SW 1271 (cell line): ENCODE data around the gene RNASE7.

Source experiments
- DNase-seq, 2 experiments: peaks; one replicate each; lab custom pipeline; 2025; lab: John Stamatoyannopoulos, UW

The RNASE7 gene

DNA sequence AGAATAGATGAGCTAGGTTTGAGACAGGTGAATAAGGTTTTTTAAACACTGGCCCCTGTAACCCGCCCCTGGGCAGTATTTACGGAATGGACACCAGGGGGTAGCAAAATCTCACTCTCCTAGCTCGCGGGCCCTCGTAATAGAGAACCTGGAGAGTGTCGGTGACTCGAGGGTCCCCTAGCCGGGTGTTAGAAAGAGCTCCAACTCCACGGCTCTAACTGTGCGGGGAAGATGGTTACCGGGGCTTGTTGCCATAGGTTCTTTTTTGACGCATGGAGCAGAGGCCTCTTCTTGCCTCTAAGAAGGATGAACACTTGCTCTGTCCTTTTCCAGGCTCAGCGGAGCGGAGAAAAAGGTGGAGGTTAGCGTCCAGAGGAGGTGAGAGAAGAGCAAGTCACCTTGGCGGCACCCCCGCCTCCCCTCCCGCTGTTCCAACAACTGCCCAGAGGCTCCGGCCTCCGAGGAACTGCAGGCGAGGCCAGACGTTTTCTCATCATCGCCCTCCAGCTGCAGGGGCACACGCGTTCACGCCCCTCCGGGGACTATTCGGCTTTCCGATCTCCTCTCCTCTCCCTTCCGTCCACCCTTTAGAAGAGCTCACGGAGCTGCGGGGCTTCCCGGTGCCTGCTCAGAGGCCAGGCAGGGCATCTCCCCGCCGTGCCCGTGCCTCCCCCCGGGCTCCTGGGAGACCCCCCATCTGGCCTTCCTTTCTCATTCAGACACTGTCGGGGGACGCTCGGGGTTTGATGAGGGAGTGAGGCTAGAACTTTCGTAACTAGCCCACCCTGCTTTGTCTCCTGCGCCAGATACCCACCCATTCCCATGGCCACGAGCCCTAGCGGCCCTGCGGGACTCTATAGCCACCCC is 26.6 kb downstream of the RNASE7 start:
- peak in 1 of 2 experiments; percentile 37 for DNase-seq

DNA sequence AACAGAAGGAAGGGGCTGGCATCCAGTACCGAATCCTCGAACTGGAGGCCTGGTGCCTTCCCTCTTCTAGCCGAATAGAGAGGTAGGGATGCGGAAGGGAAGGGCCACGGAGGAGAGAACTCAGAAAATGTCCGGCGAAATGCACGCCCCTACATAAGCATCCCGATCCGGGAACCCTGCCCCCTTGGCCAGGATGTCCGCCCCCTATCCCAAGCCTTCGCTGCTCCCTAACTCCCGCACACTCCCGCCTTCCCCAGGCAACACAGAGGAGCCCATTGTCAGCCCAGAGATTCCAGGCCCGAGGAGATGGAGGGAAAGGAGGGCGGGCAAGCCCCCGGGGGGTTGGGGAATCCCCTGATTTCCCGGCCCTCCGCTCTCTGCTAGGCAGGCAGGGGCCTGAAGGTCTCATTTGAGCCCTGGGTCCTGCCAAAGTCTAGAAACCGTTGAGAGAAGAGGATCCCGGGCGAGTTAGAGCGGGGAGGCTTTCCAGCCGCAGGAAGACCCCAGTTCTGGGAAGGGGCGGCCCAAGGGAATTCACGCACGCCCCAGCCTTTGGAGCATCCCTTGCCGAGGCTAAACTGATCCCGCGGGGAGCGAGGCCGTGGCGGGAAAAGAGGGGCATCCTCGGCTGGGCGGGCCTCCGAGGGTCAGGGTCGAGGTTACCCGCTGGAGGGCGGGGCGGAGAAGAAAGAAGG is 27.4 kb downstream of the RNASE7 start:
- DNase-seq, result no peak

GRCh38 chr14:21070083-21070609 is 28.0 kb downstream of the RNASE7 start, which contains the start of gene ARHGEF40:
Gene ARHGEF40 (plus strand): TSS chr14:21070304. CDS start chr14:21070397, 93 bp downstream.
- DNase-seq, result peak in 1 of 2 experiments; percentile 20

DNA sequence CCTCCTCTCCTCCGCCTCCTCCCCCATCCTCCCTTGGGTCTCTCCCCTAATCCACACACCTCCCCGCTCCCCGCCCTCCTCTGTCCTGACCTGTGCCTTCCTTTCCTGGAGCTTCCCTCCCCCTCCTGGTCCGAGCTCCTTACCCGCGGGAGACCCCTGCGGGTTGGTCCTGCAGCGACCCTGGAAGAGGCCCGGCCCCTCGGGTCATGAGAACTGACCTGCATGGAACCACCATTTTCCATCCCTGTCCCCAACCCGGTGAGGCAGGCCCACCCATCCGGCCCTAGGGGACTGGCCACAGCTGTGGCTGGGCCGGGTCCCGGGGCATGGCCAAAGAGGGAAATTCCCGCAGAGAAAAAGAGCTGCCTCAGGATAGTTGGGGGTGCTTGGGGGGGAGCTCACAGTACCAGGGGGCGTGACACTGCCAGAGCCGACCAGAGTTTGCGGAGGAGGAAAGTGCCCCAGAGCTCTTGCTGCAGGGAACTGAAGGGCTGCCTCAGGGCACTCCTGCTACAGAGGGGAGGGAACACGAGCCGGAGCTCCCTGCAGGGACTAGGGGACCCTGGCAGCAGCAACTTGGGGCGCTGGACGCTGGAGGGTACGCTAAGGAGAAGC is 28.6 kb downstream of the RNASE7 start:
- peak in 1 of 2 experiments; percentile 20 for DNase-seq

DNA sequence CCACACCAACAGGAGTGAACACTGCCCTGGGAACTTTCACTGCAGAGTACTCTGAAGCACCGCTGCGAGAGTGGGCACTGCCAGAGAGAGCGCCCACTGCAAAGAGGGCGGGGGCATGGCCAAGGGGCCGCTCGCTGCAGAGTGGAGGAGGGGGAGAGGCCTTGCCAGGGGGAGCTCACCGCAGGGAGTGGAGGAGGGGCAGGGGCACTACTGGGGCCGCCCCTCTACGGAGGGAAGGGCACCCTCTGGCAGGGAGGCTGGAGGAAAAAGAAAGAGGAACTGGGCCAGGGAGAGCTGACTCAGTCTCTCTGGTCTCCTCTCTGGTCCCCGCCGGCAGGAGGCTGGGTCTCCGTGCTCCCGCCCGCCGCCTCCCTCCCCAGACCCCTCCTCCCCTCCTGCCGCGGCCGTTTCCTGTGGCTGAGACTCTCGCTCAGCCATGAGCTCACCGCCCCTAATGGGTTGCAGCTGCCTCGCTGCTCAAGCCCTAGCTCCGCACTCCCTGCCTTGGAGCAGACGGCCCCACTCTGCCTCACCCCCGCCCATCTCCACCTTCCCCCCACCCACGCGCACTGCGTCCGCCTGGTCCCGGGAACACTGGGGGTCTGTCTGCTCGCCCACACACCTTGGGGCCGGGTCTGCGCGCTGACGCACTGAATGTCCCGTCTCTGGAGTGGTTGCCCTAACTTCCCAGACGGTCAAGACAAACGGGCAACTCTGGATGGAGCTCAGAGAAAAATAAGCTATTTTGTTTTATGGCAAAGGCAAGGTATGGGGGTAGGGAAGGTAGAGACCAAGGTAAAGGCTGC is 29.3 kb downstream of the RNASE7 start:
- no peak for DNase-seq

GRCh38 chr14:21072031-21072473 is 29.9 kb downstream of the RNASE7 start:
- no peak for DNase-seq

- DNase-seq, result no peak
These were observed 30.7 kb downstream of the RNASE7 start for GRCh38 chr14:21072781-21073339.

GRCh38 chr14:21073921-21074320 is 31.8 kb downstream of the RNASE7 start:
- DNase-seq, result no peak

DNA sequence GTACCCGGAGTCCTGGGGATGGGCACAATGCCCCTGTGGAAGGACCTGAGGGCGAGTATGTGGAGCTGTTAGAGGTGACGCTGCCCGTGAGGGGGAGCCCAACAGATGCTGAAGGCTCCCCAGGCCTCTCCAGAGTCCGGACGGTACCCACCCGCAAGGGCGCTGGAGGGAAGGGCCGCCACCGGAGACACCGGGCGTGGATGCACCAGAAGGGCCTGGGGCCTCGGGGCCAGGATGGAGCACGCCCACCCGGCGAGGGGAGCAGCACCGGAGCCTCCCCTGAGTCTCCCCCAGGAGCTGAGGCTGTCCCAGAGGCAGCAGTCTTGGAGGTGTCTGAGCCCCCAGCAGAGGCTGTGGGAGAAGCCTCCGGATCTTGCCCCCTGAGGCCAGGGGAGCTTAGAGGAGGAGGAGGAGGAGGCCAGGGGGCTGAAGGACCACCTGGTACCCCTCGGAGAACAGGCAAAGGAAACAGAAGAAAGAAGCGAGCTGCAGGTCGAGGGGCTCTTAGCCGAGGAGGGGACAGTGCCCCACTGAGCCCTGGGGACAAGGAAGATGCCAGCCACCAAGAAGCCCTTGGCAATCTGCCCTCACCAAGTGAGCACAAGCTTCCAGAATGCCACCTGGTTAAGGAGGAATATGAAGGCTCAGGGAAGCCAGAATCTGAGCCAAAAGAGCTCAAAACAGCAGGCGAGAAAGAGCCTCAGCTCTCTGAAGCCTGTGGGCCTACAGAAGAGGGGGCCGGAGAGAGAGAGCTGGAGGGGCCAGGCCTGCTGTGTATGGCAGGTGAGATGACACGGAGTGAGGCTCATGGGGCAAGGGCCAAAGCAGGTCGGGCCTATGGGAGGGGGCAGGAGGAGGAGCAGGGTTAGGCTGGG is 32.5 kb downstream of the RNASE7 start:
- DNase-seq, result no peak

DNA sequence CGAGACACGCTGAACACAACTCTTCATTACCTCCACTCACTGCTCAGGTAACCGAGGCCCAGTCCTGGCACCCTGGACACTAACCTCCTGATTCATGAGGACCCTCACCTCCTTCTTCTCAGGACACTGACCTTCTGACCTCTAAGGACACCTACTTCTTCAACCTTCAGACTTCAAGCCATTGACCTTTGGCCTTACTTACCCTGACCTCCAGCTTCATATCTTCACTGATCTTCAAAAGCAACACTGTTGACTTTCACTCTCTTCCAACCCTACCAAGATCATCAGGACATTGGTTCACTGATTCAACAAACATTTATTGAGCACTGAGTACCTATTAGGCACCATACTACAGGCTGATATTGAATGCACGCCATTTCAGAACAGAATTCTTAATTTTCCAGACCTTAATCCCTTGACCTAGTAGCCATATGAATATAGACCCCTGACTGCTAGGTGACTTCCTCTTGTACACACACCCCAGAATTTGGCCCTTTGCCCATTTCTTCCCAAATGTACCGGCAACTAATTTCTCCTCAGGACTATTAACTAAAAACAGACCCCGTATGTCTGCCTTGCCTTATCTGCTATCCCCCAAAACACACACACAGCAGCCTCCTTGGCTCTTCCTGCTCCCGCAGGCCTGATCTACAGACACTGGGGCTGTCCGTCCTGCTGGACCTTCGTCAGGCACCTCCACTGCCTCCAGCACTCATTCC is 33.7 kb downstream of the RNASE7 start:
- no peak for DNase-seq

GRCh38 chr14:21077672-21078071 is 35.5 kb downstream of the RNASE7 start:
- no peak for DNase-seq

DNA sequence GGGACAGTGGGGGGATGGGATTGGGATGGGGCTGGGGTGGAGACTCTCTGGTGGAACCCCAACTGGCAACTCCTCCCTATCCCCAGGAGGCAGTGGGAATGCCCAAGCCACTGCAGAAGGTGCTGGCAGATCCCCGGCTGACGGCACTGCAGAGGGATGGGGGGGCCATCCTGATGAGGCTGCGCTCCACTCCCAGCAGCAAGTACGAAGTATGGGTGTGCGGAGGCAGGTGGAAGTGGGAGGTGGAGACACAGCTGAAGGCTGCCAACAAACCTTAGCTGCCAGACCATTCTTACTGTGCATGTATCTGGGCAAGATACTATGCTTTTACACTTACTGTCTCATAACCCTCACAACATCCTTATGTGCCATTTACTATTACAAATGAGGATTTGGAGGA is 36.1 kb downstream of the RNASE7 start:
- DNase-seq, result no peak

DNA sequence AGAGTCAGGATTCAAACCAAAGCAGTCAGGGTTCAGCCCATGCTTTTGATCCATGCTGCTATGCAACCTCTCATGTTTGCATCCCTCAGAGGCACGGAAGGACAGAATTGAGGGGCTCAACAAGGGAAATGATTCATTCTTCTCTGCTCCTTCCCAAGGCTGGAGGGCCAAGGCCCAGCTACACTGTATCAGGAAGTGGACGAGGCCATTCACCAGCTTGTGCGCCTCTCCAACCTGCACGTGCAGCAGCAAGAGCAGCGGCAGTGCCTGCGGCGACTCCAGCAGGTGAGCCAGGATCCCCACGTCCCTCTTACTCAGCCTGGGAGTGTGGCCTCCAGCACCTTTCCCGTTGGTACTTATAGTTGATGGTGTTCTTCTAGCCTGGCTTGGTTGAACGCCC is 36.6 kb downstream of the RNASE7 start:
- no peak for DNase-seq

GRCh38 chr14:21081521-21082142 is 39.5 kb downstream of the RNASE7 start:
- DNase-seq, result no peak

- DNase-seq, result no peak
These were observed 41.6 kb downstream of the RNASE7 start for GRCh38 chr14:21083565-21084325.

DNA sequence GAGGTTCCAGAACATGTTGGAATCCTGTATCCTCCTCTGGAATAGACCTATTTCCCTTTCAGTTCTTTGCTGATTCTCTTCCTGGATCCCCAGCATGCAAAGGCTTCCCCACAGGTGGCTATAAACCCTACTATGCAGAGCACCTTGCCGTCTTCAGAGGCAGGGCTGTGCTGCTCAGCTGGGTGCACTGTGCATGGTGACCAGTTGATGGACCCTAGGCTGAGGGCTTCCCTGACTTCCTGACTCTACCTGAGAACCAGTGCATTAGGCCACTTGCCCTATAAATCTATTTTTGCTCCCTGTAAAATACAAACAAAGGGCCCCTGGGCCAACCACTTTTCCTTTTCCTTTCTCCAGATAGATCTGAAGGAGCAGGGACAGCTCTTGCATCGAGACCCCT is 42.2 kb downstream of the RNASE7 start:
- DNase-seq, result no peak

GRCh38 chr14:21084998-21085853 is 43.1 kb downstream of the RNASE7 start:
- DNase-seq, result peak in 1 of 2 experiments; percentile 10
